ENCODE data around the gene R3HDM1.
A peak's percentile ranks its signal among the peaks of the same experiment; 100 is the strongest.
"Not testable (repeated sequence)": the region's sequence is repeated elsewhere in the genome, so short reads cannot be mapped to it uniquely, and the experiment has no call there.

The R3HDM1 gene

GRCh38 chr2:135531231-135532197 lies at the start of gene R3HDM1:
TSS of gene R3HDM1 (plus strand) at chr2:135531484. CDS start at chr2:135604846, 73,362 bp downstream.
- in situ Hi-C loops (cut with HindIII; ENCODE audit: low pct_ligation_motif_present, low pct_unique_long_range_greater_than_20kb, low sequenced_read_pairs) = no loop called here
- DNase-seq = peak; percentile 100

- no peak for DNase-seq
- in situ Hi-C loops (cut with HindIII; ENCODE audit: low pct_ligation_motif_present, low pct_unique_long_range_greater_than_20kb, low sequenced_read_pairs) = no loop called here
Observed at GRCh38 chr2:135485441-135485840, 45.8 kb upstream of the R3HDM1 start.

GRCh38 chr2:135490376-135490775 lies 40.9 kb upstream of the R3HDM1 start:
- no peak for DNase-seq
- in situ Hi-C loops (cut with HindIII; ENCODE audit: low pct_ligation_motif_present, low pct_unique_long_range_greater_than_20kb, low sequenced_read_pairs) = no loop called here

GRCh38 chr2:135494503-135494902 lies 36.8 kb upstream of the R3HDM1 start:
- in situ Hi-C loops (cut with HindIII; ENCODE audit: low pct_ligation_motif_present, low pct_unique_long_range_greater_than_20kb, low sequenced_read_pairs) = no loop called here
- DNase-seq = no peak

GRCh38 chr2:135494917-135495316 lies 36.4 kb upstream of the R3HDM1 start:
- in situ Hi-C loops (cut with HindIII; ENCODE audit: low pct_ligation_motif_present, low pct_unique_long_range_greater_than_20kb, low sequenced_read_pairs) = no loop called here
- no peak for DNase-seq

GRCh38 chr2:135498588-135498987 lies 32.7 kb upstream of the R3HDM1 start:
- in situ Hi-C loops (cut with HindIII; ENCODE audit: low pct_ligation_motif_present, low pct_unique_long_range_greater_than_20kb, low sequenced_read_pairs) = not testable (repeated sequence)

GRCh38 chr2:135504811-135505210 lies 26.5 kb upstream of the R3HDM1 start:
- in situ Hi-C loops (cut with HindIII; ENCODE audit: low pct_ligation_motif_present, low pct_unique_long_range_greater_than_20kb, low sequenced_read_pairs) = no loop called here
- DNase-seq = no peak

More at GRCh38 chr2:135498588-135498987, 32.7 kb upstream of the R3HDM1 start:
- DNase-seq = not testable (repeated sequence)

GRCh38 chr2:135510577-135510976 lies 20.7 kb upstream of the R3HDM1 start:
- no peak for DNase-seq
- in situ Hi-C loops (cut with HindIII; ENCODE audit: low pct_ligation_motif_present, low pct_unique_long_range_greater_than_20kb, low sequenced_read_pairs) = no loop called here

GRCh38 chr2:135512099-135512498 lies 19.2 kb upstream of the R3HDM1 start:
- in situ Hi-C loops (cut with HindIII; ENCODE audit: low pct_ligation_motif_present, low pct_unique_long_range_greater_than_20kb, low sequenced_read_pairs) = no loop called here

GRCh38 chr2:135525786-135526185 lies 5.5 kb upstream of the R3HDM1 start:
- no peak for DNase-seq
- in situ Hi-C loops (cut with HindIII; ENCODE audit: low pct_ligation_motif_present, low pct_unique_long_range_greater_than_20kb, low sequenced_read_pairs) = no loop called here

More at GRCh38 chr2:135512099-135512498, 19.2 kb upstream of the R3HDM1 start:
- no peak for DNase-seq

- DNase-seq = no peak
- in situ Hi-C loops (cut with HindIII; ENCODE audit: low pct_ligation_motif_present, low pct_unique_long_range_greater_than_20kb, low sequenced_read_pairs) = no loop called here
Observed at GRCh38 chr2:135528006-135528405, 3.3 kb upstream of the R3HDM1 start.

GRCh38 chr2:135530313-135531230 lies 712 bp upstream of the R3HDM1 start, which contains the start of gene ZRANB3:
TSS of gene ZRANB3 (minus strand) at chr2:135531218.
- in situ Hi-C loops (cut with HindIII; ENCODE audit: low pct_ligation_motif_present, low pct_unique_long_range_greater_than_20kb, low sequenced_read_pairs) = no loop called here
- DNase-seq = peak; percentile 99

GRCh38 chr2:135532581-135532980 lies 1.3 kb downstream of the R3HDM1 start:
- no peak for DNase-seq
- in situ Hi-C loops (cut with HindIII; ENCODE audit: low pct_ligation_motif_present, low pct_unique_long_range_greater_than_20kb, low sequenced_read_pairs) = no loop called here

GRCh38 chr2:135533545-135533944 lies 2.3 kb downstream of the R3HDM1 start:
- DNase-seq; in situ Hi-C loops (cut with HindIII; ENCODE audit: low pct_ligation_motif_present, low pct_unique_long_range_greater_than_20kb, low sequenced_read_pairs): not testable (repeated sequence)

GRCh38 chr2:135546436-135546835 lies 15.2 kb downstream of the R3HDM1 start:
- no peak for DNase-seq
- in situ Hi-C loops (cut with HindIII; ENCODE audit: low pct_ligation_motif_present, low pct_unique_long_range_greater_than_20kb, low sequenced_read_pairs) = no loop called here

GRCh38 chr2:135547311-135547710 lies 16.0 kb downstream of the R3HDM1 start:
- in situ Hi-C loops (cut with HindIII; ENCODE audit: low pct_ligation_motif_present, low pct_unique_long_range_greater_than_20kb, low sequenced_read_pairs) = no loop called here
- DNase-seq = no peak

GRCh38 chr2:135551356-135551755 lies 20.1 kb downstream of the R3HDM1 start:
- in situ Hi-C loops (cut with HindIII; ENCODE audit: low pct_ligation_motif_present, low pct_unique_long_range_greater_than_20kb, low sequenced_read_pairs) = no loop called here

GRCh38 chr2:135552887-135553286 lies 21.6 kb downstream of the R3HDM1 start:
- in situ Hi-C loops (cut with HindIII; ENCODE audit: low pct_ligation_motif_present, low pct_unique_long_range_greater_than_20kb, low sequenced_read_pairs) = no loop called here
- no peak for DNase-seq

More at GRCh38 chr2:135551356-135551755, 20.1 kb downstream of the R3HDM1 start:
- no peak for DNase-seq

GRCh38 chr2:135555311-135555710 lies 24.0 kb downstream of the R3HDM1 start:
- no peak for DNase-seq
- in situ Hi-C loops (cut with HindIII; ENCODE audit: low pct_ligation_motif_present, low pct_unique_long_range_greater_than_20kb, low sequenced_read_pairs) = no loop called here

Data from ACHN (cell line).